Immature natural killer cell (primary cell): ENCODE results near the gene ISG20L2. TPM values are rescaled to one million over a fixed set of nuclear protein-coding genes. Genes with fewer than 3 reads are reported as not detected.

Experiments
- DNase-seq, 3 donors: peaks; one replicate each; pipeline ENCODE4 v3.0.0; 2022; ENCODE audit warnings: mixed read lengths in 1 of 3
- H3K27ac Mint-ChIP-seq, 6 donors: one replicate each; pipeline ENCODE4 v1.8.0; 2020; ENCODE audit warnings: mixed read lengths in 6 of 6, mild to moderate bottlenecking in 5 of 6, inconsistent platforms in 4 of 6, moderate library complexity in 3 of 6
- H3K27me3 Mint-ChIP-seq, 3 donors: one replicate each; pipeline ENCODE4 v1.8.0; 2020 to 2021; ENCODE audit warnings: low read depth in 3 of 3, mild to moderate bottlenecking in 3 of 3, mixed read lengths in 3 of 3, moderate library complexity in 3 of 3, inconsistent platforms in 1 of 3
- H3K36me3 Mint-ChIP-seq, 3 donors: one replicate each; pipeline ENCODE4 v1.8.0; 2020; ENCODE audit warnings: mixed read lengths in 3 of 3, inconsistent platforms in 2 of 3, mild to moderate bottlenecking in 2 of 3
- H3K4me1 Mint-ChIP-seq, 2 donors: one replicate each; pipeline ENCODE4 v1.8.0; 2020; ENCODE audit warnings: inconsistent platforms in 2 of 2, mild to moderate bottlenecking in 2 of 2, mixed read lengths in 2 of 2, moderate library complexity in 1 of 2
- H3K4me3 Mint-ChIP-seq, 5 donors: one replicate each; pipeline ENCODE4 v1.8.0; 2020; ENCODE audit warnings: mild to moderate bottlenecking in 5 of 5, mixed read lengths in 5 of 5, inconsistent platforms in 3 of 5, moderate library complexity in 3 of 5
- H3K9me3 Mint-ChIP-seq, 6 donors: one replicate each; pipeline ENCODE4 v1.8.0; 2020; ENCODE audit warnings: mild to moderate bottlenecking in 6 of 6, mixed read lengths in 6 of 6, inconsistent platforms in 4 of 6, moderate library complexity in 3 of 6
- polyA plus RNA-seq, 3 donors: library from polyadenylated mRNA; unstranded; fragments of 300-500 nt; fragmentation: Illumina TruSeq; gene quantifications; one replicate each; pipeline ENCODE4 v1.2.3, GENCODE V29; 2021

ISG20L2 gene
- polyA plus RNA-seq, 3 donors from 2014 or later: 9.3 to 34.1 (median 15.8) TPM

DNA sequence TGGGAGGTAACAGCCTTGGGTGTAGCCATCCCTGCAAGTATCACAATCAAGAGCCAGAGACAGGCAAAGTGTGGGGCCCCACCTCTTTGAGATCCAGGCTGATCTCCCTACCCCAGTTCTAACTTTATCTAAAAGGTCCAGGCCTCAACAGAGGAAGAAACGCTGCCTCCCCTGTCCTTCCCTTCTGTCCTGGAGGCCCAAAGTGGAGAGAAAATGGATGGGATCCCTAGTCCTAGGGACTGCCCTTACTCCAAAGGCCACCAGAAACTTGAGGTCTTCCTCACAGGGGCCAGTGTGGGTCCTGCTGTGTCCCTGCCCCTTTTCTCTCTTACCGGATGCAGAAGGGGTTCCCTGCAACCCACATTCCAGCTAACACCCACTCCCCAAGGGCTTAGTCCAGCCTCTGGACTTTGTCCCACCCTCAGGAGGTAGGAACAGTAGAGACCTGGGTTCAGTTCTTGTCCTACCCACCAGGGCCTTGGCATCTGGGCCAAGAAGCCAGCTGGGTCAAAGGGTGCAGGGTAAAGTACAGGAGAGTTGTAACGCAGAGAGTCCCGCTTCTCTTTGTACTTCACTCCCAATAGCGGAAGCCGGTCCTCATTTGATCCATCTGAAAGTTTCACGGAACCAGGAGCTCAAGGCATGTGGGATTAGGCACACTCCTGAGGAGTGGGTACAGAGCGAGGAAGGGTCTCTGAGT is 21.0 kb upstream of the ISG20L2 start:
- Mint-ChIP-seq H3K27ac (peak overlapping the region; percentile 91 to 97 (median 95)), H3K4me3 (peak overlapping the region; percentile 87 to 97 (median 93)), H3K9me3 (no peaks in the 10 kb centered on the region), H3K36me3 (peaks cover 0 to 4% (median 0%) of the 10 kb centered on the region in 3 donors), H3K27me3 (peaks cover 6 to 10% (median 8%) of the 10 kb centered on the region in 3 donors), H3K4me1 (peaks cover 67 to 70% of the 10 kb centered on the region in 2 donors)
- no peak for DNase-seq

GRCh38 chr1:156748670-156749418 is 20.3 kb upstream of the ISG20L2 start:
- DNase-seq: no peak
- H3K4me1 Mint-ChIP-seq: peaks cover 67 to 70% of the 10 kb centered on the region in 2 donors

DNA sequence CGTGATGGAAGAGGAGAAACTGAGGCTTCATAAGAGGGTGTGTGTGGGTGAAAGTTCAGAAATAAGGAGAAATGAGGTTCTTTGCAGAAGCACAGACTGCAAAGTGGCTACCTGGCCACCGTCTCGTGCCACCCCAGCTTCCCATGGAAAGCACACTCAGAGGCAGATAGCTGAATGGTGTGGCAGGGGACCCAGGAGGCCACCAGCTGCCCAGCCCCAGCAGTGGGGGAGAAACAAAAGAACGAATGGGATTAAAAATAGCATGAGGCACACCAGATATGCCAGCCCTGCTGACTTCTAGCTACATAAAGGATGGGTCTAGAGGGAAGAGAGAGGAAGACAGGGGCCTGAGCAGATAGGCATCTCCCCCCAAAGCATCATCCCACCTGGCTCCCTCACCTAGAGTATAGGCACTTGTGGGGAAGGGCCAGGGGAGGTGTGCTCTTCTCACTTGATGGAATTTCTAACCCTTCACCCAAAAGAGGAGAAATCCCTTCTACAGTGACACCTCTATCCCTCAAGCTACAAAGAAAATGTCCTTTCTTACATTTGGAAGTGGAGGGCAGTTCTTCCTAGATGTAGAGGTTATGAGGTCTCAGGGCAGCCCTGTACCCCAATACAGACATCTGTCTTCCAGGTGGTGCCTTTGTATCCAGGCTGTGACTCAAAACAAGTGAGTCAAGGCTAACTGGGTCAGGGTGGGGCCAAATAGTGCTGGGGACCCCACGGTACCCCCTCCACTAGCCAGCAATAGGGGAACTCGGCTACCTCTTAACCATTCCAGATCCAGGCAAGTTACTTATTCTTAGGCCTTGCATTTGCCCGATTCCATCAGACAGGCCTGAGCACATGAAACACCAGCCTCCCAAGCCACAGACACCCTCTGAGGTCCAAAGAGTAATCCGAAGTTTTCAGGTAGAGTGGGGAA is 19.4 kb upstream of the ISG20L2 start:
- peak overlapping the region; percentile 87 to 97 (median 93) for H3K4me3 Mint-ChIP-seq
- H3K36me3 Mint-ChIP-seq: peaks cover 0 to 4% (median 4%) of the 10 kb centered on the region in 3 donors
- no peak for DNase-seq
- peaks cover 6 to 10% (median 8%) of the 10 kb centered on the region in 3 donors for H3K27me3 Mint-ChIP-seq
- H3K9me3 Mint-ChIP-seq: no peaks in the 10 kb centered on the region
- peaks cover 65 to 68% of the 10 kb centered on the region in 2 donors for H3K4me1 Mint-ChIP-seq
- peak overlapping the region; percentile 91 to 97 (median 95) for H3K27ac Mint-ChIP-seq

More at GRCh38 chr1:156748670-156749418, 20.3 kb upstream of the ISG20L2 start:
- peaks cover 6 to 10% (median 8%) of the 10 kb centered on the region in 3 donors for H3K27me3 Mint-ChIP-seq
- peak overlapping the region; percentile 87 to 97 (median 93) for H3K4me3 Mint-ChIP-seq
- no peaks in the 10 kb centered on the region for H3K9me3 Mint-ChIP-seq
- peaks cover 0 to 4% (median 4%) of the 10 kb centered on the region in 3 donors for H3K36me3 Mint-ChIP-seq
- peak overlapping the region; percentile 91 to 97 (median 95) for H3K27ac Mint-ChIP-seq

- Mint-ChIP-seq H3K4me1 (peaks cover 56 to 60% of the 10 kb centered on the region in 2 donors), H3K27me3 (peaks cover 6 to 10% (median 6%) of the 10 kb centered on the region in 3 donors), H3K9me3 (no peaks in the 10 kb centered on the region), H3K36me3 (peaks cover 0 to 4% (median 4%) of the 10 kb centered on the region in 3 donors), H3K27ac (peak overlapping the region; percentile 91 to 98 (median 96)), H3K4me3 (peak overlapping the region; percentile 87 to 97 (median 92))
- DNase-seq: peak; percentile 61 to 65 (median 64)
Measured at GRCh38 chr1:156746728-156747631, 18.4 kb upstream of the ISG20L2 start.

GRCh38 chr1:156746406-156746727 is 17.8 kb upstream of the ISG20L2 start:
- Mint-ChIP-seq H3K27me3 (peaks cover 5 to 10% (median 6%) of the 10 kb centered on the region in 3 donors), H3K36me3 (peaks cover under 1 to 5% (median 4%) of the 10 kb centered on the region in 3 donors), H3K4me1 (peaks cover 63 to 66% of the 10 kb centered on the region in 2 donors), H3K9me3 (no peaks in the 10 kb centered on the region), H3K27ac (peak overlapping the region; percentile 86 to 98 (median 96)), H3K4me3 (peak overlapping the region; percentile 85 to 95 (median 89))
- peak; percentile 49 to 56 (median 50) for DNase-seq

GRCh38 chr1:156745881-156746280 is 17.3 kb upstream of the ISG20L2 start:
- Mint-ChIP-seq H3K4me1 (peaks cover 67 to 70% of the 10 kb centered on the region in 2 donors), H3K4me3 (peak overlapping the region; percentile 85 to 95 (median 89)), H3K36me3 (peaks cover 3 to 7% (median 6%) of the 10 kb centered on the region in 3 donors), H3K27ac (peak overlapping the region; percentile 86 to 98 (median 96)), H3K27me3 (peaks cover 6 to 10% (median 10%) of the 10 kb centered on the region in 3 donors), H3K9me3 (no peaks in the 10 kb centered on the region)
- no peak for DNase-seq

GRCh38 chr1:156744786-156745419 is 16.3 kb upstream of the ISG20L2 start:
- H3K27me3 Mint-ChIP-seq: peaks cover 6 to 9% (median 6%) of the 10 kb centered on the region in 3 donors
- peak overlapping the region in 5 of 6 donors; percentile 86 to 98 (median 95) for H3K27ac Mint-ChIP-seq
- peak overlapping the region in 1 of 5 donors; percentile 23 for H3K4me3 Mint-ChIP-seq
- DNase-seq: no peak
- no peaks in the 10 kb centered on the region for H3K9me3 Mint-ChIP-seq
- H3K36me3 Mint-ChIP-seq: peaks cover 3 to 7% (median 6%) of the 10 kb centered on the region in 3 donors
- peaks cover 65 to 69% of the 10 kb centered on the region in 2 donors for H3K4me1 Mint-ChIP-seq

DNA sequence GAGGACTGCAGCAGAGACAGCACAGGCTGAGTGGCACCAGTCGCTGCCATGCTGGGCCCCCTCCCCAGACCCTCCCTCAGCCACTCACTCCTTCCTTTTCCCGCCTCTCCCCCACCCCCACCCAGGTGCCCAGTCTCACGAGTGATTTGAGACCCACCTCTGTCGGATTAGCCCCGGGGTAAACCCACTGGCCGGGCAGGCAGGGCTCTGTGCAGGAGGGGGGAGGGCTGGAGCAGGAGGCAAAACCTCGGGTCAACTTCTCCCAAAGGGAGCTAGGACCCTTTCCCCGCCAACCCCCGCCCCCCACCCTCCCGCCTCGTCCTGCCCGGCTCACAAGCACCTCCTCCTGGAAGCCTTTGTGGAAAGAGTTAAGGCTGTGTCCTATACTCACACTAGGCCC is 15.8 kb upstream of the ISG20L2 start:
- DNase-seq: no peak
- peaks cover 6 to 9% (median 6%) of the 10 kb centered on the region in 3 donors for H3K27me3 Mint-ChIP-seq
- H3K36me3 Mint-ChIP-seq: peaks cover 3 to 7% (median 6%) of the 10 kb centered on the region in 3 donors
- no peaks in the 10 kb centered on the region for H3K9me3 Mint-ChIP-seq
- peaks cover 59 to 63% of the 10 kb centered on the region in 2 donors for H3K4me1 Mint-ChIP-seq
- H3K27ac Mint-ChIP-seq: peak overlapping the region in 4 of 6 donors; percentile 35 to 91 (median 60)
- H3K4me3 Mint-ChIP-seq: no peak overlapping the region

GRCh38 chr1:156743367-156744302 is 15.1 kb upstream of the ISG20L2 start:
- Mint-ChIP-seq H3K36me3 (peaks cover 3 to 7% (median 6%) of the 10 kb centered on the region in 3 donors), H3K9me3 (no peaks in the 10 kb centered on the region), H3K27me3 (peaks cover 6 to 9% (median 6%) of the 10 kb centered on the region in 3 donors), H3K4me1 (peaks cover 54 to 56% of the 10 kb centered on the region in 2 donors), H3K4me3 (no peak overlapping the region), H3K27ac (peak overlapping the region in 2 of 6 donors; percentile 64 to 72)
- no peak for DNase-seq

DNA sequence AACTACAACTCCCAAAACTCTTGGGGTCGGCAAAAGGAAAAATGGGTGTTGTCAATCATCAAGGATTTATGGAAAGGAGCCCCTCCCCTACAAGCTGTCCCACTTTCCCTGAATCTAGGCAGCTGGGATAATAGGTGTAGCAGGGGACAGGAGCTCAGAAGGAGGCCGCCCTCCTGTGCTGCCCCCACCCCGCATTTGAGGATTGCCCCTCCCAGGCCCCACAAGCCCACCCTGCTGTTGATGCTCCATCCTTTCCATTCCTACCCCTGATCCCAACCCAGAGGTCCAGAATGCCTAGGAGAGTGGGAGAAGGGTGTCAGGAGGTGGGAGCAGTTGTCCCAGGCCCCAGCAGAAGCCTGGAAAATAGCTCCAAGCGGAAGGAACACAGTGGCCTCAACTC is 14.2 kb upstream of the ISG20L2 start:
- peak overlapping the region in 4 of 6 donors; percentile 43 to 99 (median 98) for H3K27ac Mint-ChIP-seq
- peaks cover 3 to 7% (median 6%) of the 10 kb centered on the region in 3 donors for H3K36me3 Mint-ChIP-seq
- H3K4me3 Mint-ChIP-seq: peak overlapping the region in 1 of 5 donors; percentile 18
- no peaks in the 10 kb centered on the region for H3K9me3 Mint-ChIP-seq
- peaks cover 45 to 48% of the 10 kb centered on the region in 2 donors for H3K4me1 Mint-ChIP-seq
- H3K27me3 Mint-ChIP-seq: peaks cover 3 to 9% (median 6%) of the 10 kb centered on the region in 3 donors
- no peak for DNase-seq

DNA sequence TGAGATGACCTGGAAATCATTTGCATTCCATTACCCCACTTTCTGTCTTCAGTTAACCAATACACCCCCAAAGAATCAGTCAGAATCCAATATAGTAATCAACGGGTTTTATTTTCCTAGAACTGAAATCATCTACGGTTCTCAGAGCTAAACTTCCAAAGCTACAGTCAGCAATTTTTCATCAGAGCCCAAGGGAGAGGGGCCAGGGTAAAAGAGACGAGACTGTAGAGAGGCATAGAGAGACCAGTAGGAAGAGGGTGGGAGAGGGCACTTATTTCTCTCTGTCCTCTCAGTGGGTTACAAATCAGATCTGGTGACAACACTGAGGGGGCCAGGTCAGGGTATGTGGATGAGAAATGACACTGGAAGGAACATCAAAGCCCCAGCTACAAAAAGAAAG is 13.5 kb upstream of the ISG20L2 start:
- Mint-ChIP-seq H3K27me3 (peaks cover 0 to 9% (median 6%) of the 10 kb centered on the region in 3 donors), H3K27ac (peak overlapping the region; percentile 87 to 99 (median 98)), H3K36me3 (peaks cover 3 to 7% (median 6%) of the 10 kb centered on the region in 3 donors), H3K4me3 (peak overlapping the region in 3 of 5 donors; percentile 26 to 56 (median 46)), H3K4me1 (peaks cover 38 to 42% of the 10 kb centered on the region in 2 donors), H3K9me3 (peaks cover 0 to 2% (median 0%) of the 10 kb centered on the region in 6 donors)
- DNase-seq: no peak
